Spleen (tissue), 11 donors: ENCODE results near the gene FUT8. TPM values are rescaled to one million over a fixed set of nuclear protein-coding genes. Genes with fewer than 3 reads are reported as not detected.

Experiments used
- DNase-seq: peaks from one replicate; pipeline ENCODE4 v3.0.0-alpha.2; 2020
- H3K27ac ChIP-seq, 8 donors: fragments of 200-600 bp; sonication (generic) in 7 of 8; 1 replicate in 4 of 8; 2 replicates in 4 of 8; pipeline versions ENCODE4 v1.5.0 to v1.8.0; 2016 to 2021; ENCODE audit warnings: inconsistent platforms in 4 of 8, mild to moderate bottlenecking in 4 of 8, moderate library complexity in 1 of 8
- H3K27me3 ChIP-seq, 7 donors: fragments of 200-600 bp; sonication (generic) in 6 of 7; replicated peaks in 1 of 7; 1 replicate in 4 of 7; 2 replicates in 3 of 7; pipeline versions ENCODE4 v1.5.0 to v1.8.0; 2016 to 2021; ENCODE audit warnings: inconsistent platforms in 3 of 7, mild to moderate bottlenecking in 1 of 7
- H3K36me3 ChIP-seq, 6 donors: fragments of 200-600 bp; sonication (generic) in 5 of 6; 1 replicate in 4 of 6; 2 replicates in 2 of 6; pipeline versions ENCODE4 v1.5.0 to v1.8.0; 2016 to 2021; ENCODE audit warnings: inconsistent platforms in 2 of 6
- H3K4me1 ChIP-seq, 6 donors: fragments of 200-600 bp; sonication (generic) in 5 of 6; 1 replicate in 3 of 6; 2 replicates in 3 of 6; pipeline versions ENCODE4 v1.5.0 to v1.8.0; 2016 to 2021; ENCODE audit warnings: inconsistent platforms in 3 of 6
- H3K4me3 ChIP-seq, 8 donors: fragments of 200-600 bp; sonication (generic) in 7 of 8; 1 replicate in 4 of 8; 2 replicates in 4 of 8; pipeline versions ENCODE4 v1.5.0 to v1.8.0; 2016 to 2021; ENCODE audit warnings: inconsistent platforms in 4 of 8, mild to moderate bottlenecking in 4 of 8, moderate library complexity in 2 of 8
- H3K9me3 ChIP-seq, 8 donors: fragments of 200-600 bp; sonication (generic) in 7 of 8; 1 replicate in 4 of 8; 2 replicates in 4 of 8; pipeline versions ENCODE4 v1.5.0 to v1.8.0; 2016 to 2021; ENCODE audit warnings: inconsistent platforms in 4 of 8
- CTCF ChIP-seq, 11 experiments: fragments of 200-600 bp in 7 of 11; fragments of 450-650 bp in 4 of 11; sonication (generic) in 4 of 11; IDR thresholded peaks in 8 of 11; conservative IDR thresholded peaks in 3 of 11; 1 replicate in 7 of 11; 2 replicates in 4 of 11; pipeline versions ENCODE4 v1.4.0 to v1.8.0; 2016 to 2021; ENCODE audit warnings: antibody characterized with exemption in 11 of 11, inconsistent platforms in 4 of 11, mild to moderate bottlenecking in 1 of 11
- POLR2A ChIP-seq, 3 donors: fragments of 450-650 bp; IDR thresholded peaks; one replicate each; pipeline ENCODE4 v1.5.1; 2017; ENCODE audit warnings: antibody characterized with exemption in 3 of 3, mild to moderate bottlenecking in 1 of 3
- POLR2AphosphoS5 ChIP-seq, 3 donors: sonication (generic); formaldehyde crosslinking; IDR thresholded peaks; one replicate each; pipeline ENCODE4 v1.5.1; 2017; ENCODE audit warnings: antibody characterized with exemption in 3 of 3
- WGBS, 5 donors: extraction: QIAGEN DNeasy Blood & Tissue Kit in 3 of 5; methylation state at CpG; one replicate each; pipeline versions ENCODE4 v1.1.5 to v1.1.7; 2013 to 2018; 5-methylcytosine and 5-hydroxymethylcytosine counted together
- intact Hi-C: fragments of 100-400 bp; cut with DNase I; formaldehyde crosslinking; loops from one replicate; pipeline ENCODE4 v1.15.0; 2023; ENCODE audit warnings: low total_unique reads
- polyA plus RNA-seq, 3 donors: library from polyadenylated mRNA; stranded (reverse); fragments of 200-250 nt; gene quantifications; one replicate each; pipeline ENCODE4 v1.2.1, GENCODE V29; 2013
- total RNA-seq, 7 donors: library from RNA; depleted of rRNA in 3 of 7; stranded (reverse); fragments of >200 nt in 3 of 7; fragmentation: NEBNext Ultra II Directional in 4 of 7; extraction: Animal tissue kit (Norgen Biotek cat#: 25700) in 4 of 7; gene quantifications; one replicate each; pipeline versions ENCODE4 v1.1.0 to v1.2.1, GENCODE V29; 2016 to 2021
- donor health status: healthy with polysubstance abuse.
- donor health status: DM: no; HTN: no; CAD: no; lungs with moderate emphysema.
- donor health status: DM: no; HTN: no; CAD: no.
- donor health status: Bipolar disorder and iron deficiency.
- donor health status: healthy.
- donor health status: DM: no; HTN: no; CAD: no.
- donor health status: DM: yes; HTN: yes; CAD: no.

Gene FUT8
- total and polyA plus RNA-seq, 10 donors: 9.4 to 75.1 (median 53.0) TPM

- TF ChIP-seq CTCF (IDR thresholded peaks at IDR 0.05 in 8 of 11, conservative IDR thresholded peaks at IDR 0.05 in 3 of 11) (no peak), POLR2AphosphoS5 (IDR thresholded peaks at IDR 0.05) (no peak), POLR2A (IDR thresholded peaks at IDR 0.05) (no peak)
- Histone ChIP-seq H3K4me3 (no peak overlapping the region), H3K9me3 (peaks cover 0 to 11% (median 3%) of the 10 kb centered on the region in 8 donors), H3K27ac (no peak overlapping the region), H3K36me3 (no peaks in the 10 kb centered on the region), H3K27me3 (no peaks in the 10 kb centered on the region), H3K4me1 (no peaks in the 10 kb centered on the region)
- intact Hi-C loops: no loop called here
- 96 to 99% (median 98%) methylated on average over 1 of the region's 1 CpG for WGBS, 5 donors
- DNase-seq: no peak
Measured at GRCh38 chr14:65696801-65697200, 284.3 kb downstream of the FUT8 start.

- no peak for TF ChIP-seq CTCF (IDR thresholded peaks at IDR 0.05 in 8 of 11, conservative IDR thresholded peaks at IDR 0.05 in 3 of 11)
- TF ChIP-seq POLR2AphosphoS5 (IDR thresholded peaks at IDR 0.05): no peak
- no peak for TF ChIP-seq POLR2A (IDR thresholded peaks at IDR 0.05)
- Histone ChIP-seq H3K4me1 (no peaks in the 10 kb centered on the region), H3K4me3 (no peak overlapping the region), H3K36me3 (peaks cover 0 to 6% (median 0%) of the 10 kb centered on the region in 6 donors), H3K9me3 (peaks cover 0 to 17% (median 15%) of the 10 kb centered on the region in 8 donors), H3K27ac (no peak overlapping the region), H3K27me3 (no peaks in the 10 kb centered on the region)
- intact Hi-C loops: no loop called here
- no peak for DNase-seq
- WGBS, 5 donors: 53 to 69% (median 66%) methylated on average over 3 of the region's 3 CpGs
Measured at GRCh38 chr14:65703521-65703920, 291.0 kb downstream of the FUT8 start.

- no peak for TF ChIP-seq POLR2A (IDR thresholded peaks at IDR 0.05)
- TF ChIP-seq POLR2AphosphoS5 (IDR thresholded peaks at IDR 0.05): no peak
- no peak for TF ChIP-seq CTCF (IDR thresholded peaks at IDR 0.05 in 8 of 11, conservative IDR thresholded peaks at IDR 0.05 in 3 of 11)
- intact Hi-C loops: no loop called here
- no peaks in the 10 kb centered on the region for H3K4me1 ChIP-seq
- no peak overlapping the region for H3K4me3 ChIP-seq
- H3K27me3 ChIP-seq: no peaks in the 10 kb centered on the region
- peaks cover 0 to 6% (median 0%) of the 10 kb centered on the region in 6 donors for H3K36me3 ChIP-seq
- H3K27ac ChIP-seq: no peak overlapping the region
- WGBS, 5 donors: 64 to 88% (median 81%) methylated on average over 4 of the region's 4 CpGs
- DNase-seq: no peak
- H3K9me3 ChIP-seq: peaks cover 0 to 20% (median 15%) of the 10 kb centered on the region in 8 donors
Measured at GRCh38 chr14:65703996-65704395, 291.5 kb downstream of the FUT8 start.

GRCh38 chr14:65704437-65704836, 291.9 kb downstream of the FUT8 start:
- no peak for DNase-seq
- Histone ChIP-seq H3K9me3 (peaks cover 0 to 20% (median 15%) of the 10 kb centered on the region in 8 donors), H3K36me3 (peaks cover 0 to 6% (median 0%) of the 10 kb centered on the region in 6 donors), H3K27me3 (no peaks in the 10 kb centered on the region), H3K27ac (no peak overlapping the region), H3K4me3 (no peak overlapping the region), H3K4me1 (no peaks in the 10 kb centered on the region)
- TF ChIP-seq POLR2AphosphoS5 (IDR thresholded peaks at IDR 0.05) (no peak), CTCF (IDR thresholded peaks at IDR 0.05 in 8 of 11, conservative IDR thresholded peaks at IDR 0.05 in 3 of 11) (no peak), POLR2A (IDR thresholded peaks at IDR 0.05) (no peak)
- intact Hi-C loops: no loop called here
- WGBS, 5 donors: 50 to 76% (median 70%) methylated on average over 2 of the region's 2 CpGs
